Measurements from ENCODE around the gene C14orf93. TPM values are rescaled to one million over a fixed set of nuclear protein-coding genes. Genes with fewer than 3 reads are reported as not detected.

Gene C14orf93
- total RNA-seq = 2.4 and 3.9 TPM in 2 replicates

GRCh38 chr14:23009939-23010726 lies at the start of gene C14orf93:
TSS of gene C14orf93 (minus strand) at chr14:23010143. CDS start at chr14:22999023, 11,120 bp downstream.
- peak; percentile 66 to 74 for DNase-seq (ENCODE audit: low read depth in 2 of 2)

GRCh38 chr14:23058654-23059504 lies 48.9 kb upstream of the C14orf93 start:
- no peak for DNase-seq (ENCODE audit: low read depth in 2 of 2)

- peak; percentile 86 to 89 for DNase-seq (ENCODE audit: low read depth in 2 of 2)
Observed at GRCh38 chr14:23057757-23058653, 48.1 kb upstream of the C14orf93 start.

GRCh38 chr14:23056956-23057756 lies 47.2 kb upstream of the C14orf93 start, which contains the start of gene CDH24:
TSS of gene CDH24 (minus strand) at chr14:23057520. CDS start at chr14:23055733, 1,787 bp downstream.
- DNase-seq (ENCODE audit: low read depth in 2 of 2) = peak; percentile 18 to 71

GRCh38 chr14:23056145-23056955 lies 46.4 kb upstream of the C14orf93 start:
- peak; percentile 48 to 75 for DNase-seq (ENCODE audit: low read depth in 2 of 2)

GRCh38 chr14:23055621-23056144 lies 45.7 kb upstream of the C14orf93 start:
- no peak for DNase-seq (ENCODE audit: low read depth in 2 of 2)

- no peak for DNase-seq (ENCODE audit: low read depth in 2 of 2)
Observed at GRCh38 chr14:23055147-23055550, 45.2 kb upstream of the C14orf93 start.

- DNase-seq (ENCODE audit: low read depth in 2 of 2) = peak; percentile 48 to 70
Observed at GRCh38 chr14:23054000-23054811, 44.3 kb upstream of the C14orf93 start.

- DNase-seq (ENCODE audit: low read depth in 2 of 2) = no peak
Observed at GRCh38 chr14:23053426-23053825, 43.5 kb upstream of the C14orf93 start.

- DNase-seq (ENCODE audit: low read depth in 2 of 2) = no peak
Observed at GRCh38 chr14:23052671-23053070, 42.7 kb upstream of the C14orf93 start.

- DNase-seq (ENCODE audit: low read depth in 2 of 2) = peak in 1 of 2 donors; percentile 29
Observed at GRCh38 chr14:23052182-23052623, 42.3 kb upstream of the C14orf93 start.

- DNase-seq (ENCODE audit: low read depth in 2 of 2) = no peak
Observed at GRCh38 chr14:23051141-23052057, 41.5 kb upstream of the C14orf93 start.

- no peak for DNase-seq (ENCODE audit: low read depth in 2 of 2)
Observed at GRCh38 chr14:23049011-23049410, 39.1 kb upstream of the C14orf93 start.

GRCh38 chr14:23047751-23048693 lies 38.1 kb upstream of the C14orf93 start:
- DNase-seq (ENCODE audit: low read depth in 2 of 2) = no peak

GRCh38 chr14:23047034-23047634 lies 37.2 kb upstream of the C14orf93 start:
- peak; percentile 53 to 70 for DNase-seq (ENCODE audit: low read depth in 2 of 2)
